H9 (cell line): Measurements from ENCODE around the gene UBE2L5. TPM values are rescaled to one million over a fixed set of nuclear protein-coding genes. Genes with fewer than 3 reads are reported as not detected.

Experiments used
- DNase-seq: peaks from one replicate; pipeline ENCODE4 v3.0.0-alpha.2; 2017
- H2AFZ ChIP-seq: one replicate; pipeline ENCODE4 v1.6.1; 2013; ENCODE audit warnings: mild to moderate bottlenecking, low read length, control low read depth, moderate library complexity
- H2AK5ac ChIP-seq: 2 replicates; pipeline ENCODE4 v1.6.1; 2013; ENCODE audit warnings: low read length, control low read depth, mixed read lengths; ENCODE audit not compliant: insufficient read length
- H2BK120ac ChIP-seq: one replicate; pipeline ENCODE4 v1.6.1; 2013; ENCODE audit warnings: low read depth, mild to moderate bottlenecking, low read length, control low read depth, inconsistent platforms; ENCODE audit not compliant: poor library complexity, severe bottlenecking
- H2BK12ac ChIP-seq: 2 replicates; pipeline ENCODE4 v1.6.1; 2013; ENCODE audit warnings: low read length, control low read depth, mixed read lengths, low read depth; ENCODE audit not compliant: insufficient read length
- H2BK15ac ChIP-seq: 2 replicates; pipeline ENCODE4 v1.6.1; 2013; ENCODE audit warnings: low read depth, low read length, control low read depth
- H2BK20ac ChIP-seq: one replicate; pipeline ENCODE4 v1.6.1; 2013; ENCODE audit warnings: low read depth, mild to moderate bottlenecking, low read length, control low read depth, inconsistent platforms; ENCODE audit not compliant: poor library complexity, severe bottlenecking
- H2BK5ac ChIP-seq: 2 replicates; pipeline ENCODE4 v1.6.1; 2013; ENCODE audit warnings: low read length, control low read depth, mixed read lengths; ENCODE audit not compliant: insufficient read length
- H3K14ac ChIP-seq: 2 replicates; pipeline ENCODE4 v1.6.1; 2013; ENCODE audit warnings: low read length, control low read depth; ENCODE audit not compliant: insufficient read depth
- H3K18ac ChIP-seq: 2 replicates; pipeline ENCODE4 v1.6.1; 2013; ENCODE audit warnings: low read depth, mild to moderate bottlenecking, mixed read lengths, low read length, control low read depth; ENCODE audit not compliant: insufficient read length
- H3K23ac ChIP-seq: 2 replicates; pipeline ENCODE4 v1.6.1; 2013; ENCODE audit warnings: low read length, control low read depth, mixed read lengths, low read depth; ENCODE audit not compliant: insufficient read length
- H3K23me2 ChIP-seq: 2 replicates; pipeline ENCODE4 v1.6.1; 2013; ENCODE audit warnings: low read depth, mild to moderate bottlenecking, mixed read lengths, low read length, control low read depth; ENCODE audit not compliant: insufficient read length, poor library complexity, severe bottlenecking
- H3K27ac ChIP-seq: 2 replicates; pipeline ENCODE4 v1.5.1; 2013; ENCODE audit warnings: low read length, control low read depth, mixed read lengths, low read depth; ENCODE audit not compliant: insufficient read length
- H3K27me3 ChIP-seq: 2 replicates; pipeline ENCODE4 v1.6.1; 2013; ENCODE audit warnings: low read length, control low read depth, inconsistent platforms; ENCODE audit not compliant: insufficient read depth
- H3K4ac ChIP-seq: 2 replicates; pipeline ENCODE4 v1.6.1; 2013; ENCODE audit warnings: low read depth, mild to moderate bottlenecking, control low read depth, inconsistent platforms, low read length, moderate library complexity
- H3K4me1 ChIP-seq: 2 replicates; pipeline ENCODE4 v1.6.1; 2013; ENCODE audit warnings: low read length, control low read depth, inconsistent platforms; ENCODE audit not compliant: insufficient read depth
- H3K4me2 ChIP-seq: 2 replicates; pipeline ENCODE4 v1.6.1; 2013; ENCODE audit warnings: low read length, control low read depth, mixed read lengths; ENCODE audit not compliant: insufficient read length, insufficient read depth
- H3K56ac ChIP-seq: 2 replicates; pipeline ENCODE4 v1.6.1; 2013; ENCODE audit warnings: low read depth, mild to moderate bottlenecking, mixed read lengths, low read length, control low read depth; ENCODE audit not compliant: insufficient read length
- H3K79me1 ChIP-seq: 2 replicates; pipeline ENCODE4 v1.6.1; 2013; ENCODE audit warnings: low read depth, mild to moderate bottlenecking, moderate library complexity, low read length, control low read depth, inconsistent platforms; ENCODE audit not compliant: insufficient read depth, poor library complexity, severe bottlenecking
- H3K79me2 ChIP-seq: 2 replicates; pipeline ENCODE4 v1.6.1; 2013; ENCODE audit warnings: low read length, control low read depth, inconsistent platforms; ENCODE audit not compliant: insufficient read depth
- H3K9ac ChIP-seq: 2 replicates; pipeline ENCODE4 v1.6.1; 2013; ENCODE audit warnings: low read length, control low read depth, mixed read lengths; ENCODE audit not compliant: insufficient read length; ENCODE audit errors: extremely low read depth
- H3K9me3 ChIP-seq: one replicate; pipeline ENCODE4 v1.6.1; 2013; ENCODE audit warnings: low read depth, low read length, inconsistent platforms; ENCODE audit not compliant: control insufficient read depth
- H3T11ph ChIP-seq: one replicate; pipeline ENCODE4 v1.6.1; 2013; ENCODE audit warnings: mild to moderate bottlenecking, low read length, control low read depth, inconsistent platforms
- H4K20me1 ChIP-seq: one replicate; pipeline ENCODE4 v1.6.1; 2013; ENCODE audit not compliant: control insufficient read depth, insufficient read length, insufficient read depth
- H4K5ac ChIP-seq: 2 replicates; pipeline ENCODE4 v1.6.1; 2013; ENCODE audit warnings: low read depth, mild to moderate bottlenecking, mixed read lengths, low read length, control low read depth; ENCODE audit not compliant: insufficient read length
- H4K8ac ChIP-seq: replicated peaks from 2 replicates; pipeline ENCODE4 v1.6.1; 2013; ENCODE audit warnings: low read length, control low read depth, mixed read lengths, low read depth; ENCODE audit not compliant: insufficient read length
- H4K91ac ChIP-seq: 2 replicates; pipeline ENCODE4 v1.6.1; 2013; ENCODE audit warnings: low read depth, mild to moderate bottlenecking, moderate library complexity, mixed read lengths, low read length, control low read depth; ENCODE audit not compliant: insufficient read length
- H3K27ac Mint-ChIP-seq, 3 experiments: 2 replicates in 2 of 3; 3 replicates in 1 of 3; pipeline ENCODE4 v1.8.0; 2020 to 2021; ENCODE audit warnings: mixed read lengths in 3 of 3, mild to moderate bottlenecking in 1 of 3, moderate library complexity in 1 of 3
- H3K27me3 Mint-ChIP-seq: 2 replicates; pipeline ENCODE4 v1.8.0; 2021; ENCODE audit warnings: low read depth, mild to moderate bottlenecking, moderate library complexity, mixed read lengths
- H3K36me3 Mint-ChIP-seq, 3 experiments: 2 replicates in 2 of 3; 3 replicates in 1 of 3; pipeline ENCODE4 v1.8.0; 2020 to 2021; ENCODE audit warnings: low read depth in 3 of 3, mixed read lengths in 3 of 3; ENCODE audit not compliant: insufficient read depth in 1 of 3
- H3K4me1 Mint-ChIP-seq, 2 experiments: 2 replicates each; pipeline ENCODE4 v1.8.0; 2020; ENCODE audit warnings: mixed read lengths in 2 of 2
- H3K4me3 Mint-ChIP-seq, 2 experiments: 2 replicates in 1 of 2; 3 replicates in 1 of 2; pipeline ENCODE4 v1.8.0; 2020 to 2021; ENCODE audit warnings: mild to moderate bottlenecking in 2 of 2, mixed read lengths in 2 of 2, moderate library complexity in 1 of 2
- H3K9me3 Mint-ChIP-seq, 2 experiments: 2 replicates in 1 of 2; 3 replicates in 1 of 2; pipeline ENCODE4 v1.8.0; 2020; ENCODE audit warnings: mild to moderate bottlenecking in 2 of 2, mixed read lengths in 2 of 2, moderate library complexity in 1 of 2
- WGBS: extraction: QIAGEN DNeasy Blood & Tissue Kit; methylation state at CpG from one replicate; pipeline ENCODE4 v1.1.7; 2013; ENCODE audit warnings: missing lambda C conversion rate, low lambda C conversion rate, mixed read lengths; ENCODE audit not compliant: insufficient read length; ENCODE audit errors: extremely low coverage; 5-methylcytosine and 5-hydroxymethylcytosine counted together
- total RNA-seq: library from RNA; stranded (reverse); gene quantifications from 2 replicates; pipeline ENCODE4 v1.2.1, GENCODE V29; 2021
- TF ChIP-seq, protein P1 (sequence below): fragments of 200-600 bp; sonication (generic); conservative IDR thresholded peaks from 3 replicates; pipeline ENCODE4 v1.8.0; 2021; ENCODE audit warnings: antibody characterized with exemption, mild to moderate bottlenecking

The UBE2L5 gene
- total RNA-seq, 1 experiment from 2014 or later = 0.20 TPM

DNA sequence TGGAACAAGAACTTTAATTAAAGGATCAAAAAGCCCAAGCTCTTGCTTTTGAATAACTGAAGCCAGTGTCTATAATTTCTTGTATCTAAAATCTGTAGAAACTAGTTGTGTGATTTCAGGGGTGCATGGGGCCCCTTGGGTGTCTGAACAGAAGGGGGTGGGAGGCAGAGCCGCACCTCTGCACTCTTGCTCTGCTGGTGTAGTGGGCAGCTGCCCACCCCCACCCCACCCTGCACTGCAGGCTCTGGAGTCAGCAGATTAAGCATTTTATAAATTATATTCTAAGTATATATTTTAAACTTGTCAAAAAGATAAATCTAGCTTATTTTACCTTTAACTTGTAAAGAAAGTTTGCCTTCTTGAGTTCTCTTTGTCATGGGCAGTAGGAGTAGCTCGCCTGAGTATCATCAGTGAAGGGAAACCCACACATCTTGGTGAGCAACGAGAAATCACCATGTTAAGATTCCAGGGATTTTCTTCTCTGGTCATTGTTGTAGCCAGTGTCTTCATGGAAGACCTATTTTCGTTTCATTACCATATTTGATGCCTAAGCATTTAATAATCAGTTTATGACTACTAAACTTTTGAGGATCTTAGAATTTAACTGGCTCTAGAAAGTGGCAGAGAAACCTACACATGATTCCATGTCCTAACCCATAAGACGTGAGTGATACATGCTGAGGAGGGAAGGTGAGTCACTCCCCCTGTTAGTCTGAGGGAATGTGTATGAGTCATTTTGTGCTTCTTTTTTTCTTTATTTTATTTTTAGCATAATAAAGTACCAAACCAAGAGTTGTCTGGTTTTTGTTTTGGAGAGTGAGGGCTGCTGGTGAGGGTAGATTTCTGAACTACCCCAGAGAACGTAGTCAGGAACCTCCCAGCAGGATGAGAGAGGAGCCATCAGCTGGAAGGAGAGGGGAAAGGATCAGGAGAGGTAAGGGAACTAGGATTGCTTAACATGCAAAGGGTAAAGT lies 7.7 kb downstream of the UBE2L5 start:
- H3K4me1 Mint-ChIP-seq = peaks cover 11 to 12% of the 10 kb centered on the region in 2 experiments
- Histone ChIP-seq H2BK120ac (no peak overlapping the region), H3K14ac (no peak overlapping the region), H4K20me1 (no peaks in the 10 kb centered on the region), H3K27ac (no peak overlapping the region), H3K9ac (no peak overlapping the region), H2BK5ac (no peak overlapping the region), H4K5ac (no peak overlapping the region), H3K4ac (no peak overlapping the region), H3K79me2 (no peaks in the 10 kb centered on the region), H3K56ac (no peak overlapping the region), H3K23ac (no peak overlapping the region), H4K91ac (no peak overlapping the region), H2BK12ac (no peak overlapping the region), H3K23me2 (no peaks in the 10 kb centered on the region), H3K79me1 (no peaks in the 10 kb centered on the region), H3K27me3 (no peaks in the 10 kb centered on the region), H3T11ph (no peak overlapping the region), H2BK20ac (no peak overlapping the region), H3K4me1 (no peaks in the 10 kb centered on the region), H3K4me2 (no peak overlapping the region), H3K9me3 (no peaks in the 10 kb centered on the region), H2AK5ac (no peak overlapping the region), H2AFZ (no peak overlapping the region), H2BK15ac (no peak overlapping the region), H3K18ac (no peak overlapping the region), H4K8ac (no peak overlapping the region)
- H3K36me3 Mint-ChIP-seq = no peaks in the 10 kb centered on the region; a peak in 1 of 7 replicates
- peaks cover 1% of the 10 kb centered on the region for H3K27me3 Mint-ChIP-seq
- no peaks in the 10 kb centered on the region for H3K9me3 Mint-ChIP-seq
- no peak overlapping the region; a peak in 2 of 7 replicates for H3K27ac Mint-ChIP-seq
- WGBS = no CpG with 5 or more reads among the region's 6 CpGs
- no peak for DNase-seq
- no peak overlapping the region; a peak in 1 of 5 replicates for H3K4me3 Mint-ChIP-seq
- TF ChIP-seq, protein P1, sequence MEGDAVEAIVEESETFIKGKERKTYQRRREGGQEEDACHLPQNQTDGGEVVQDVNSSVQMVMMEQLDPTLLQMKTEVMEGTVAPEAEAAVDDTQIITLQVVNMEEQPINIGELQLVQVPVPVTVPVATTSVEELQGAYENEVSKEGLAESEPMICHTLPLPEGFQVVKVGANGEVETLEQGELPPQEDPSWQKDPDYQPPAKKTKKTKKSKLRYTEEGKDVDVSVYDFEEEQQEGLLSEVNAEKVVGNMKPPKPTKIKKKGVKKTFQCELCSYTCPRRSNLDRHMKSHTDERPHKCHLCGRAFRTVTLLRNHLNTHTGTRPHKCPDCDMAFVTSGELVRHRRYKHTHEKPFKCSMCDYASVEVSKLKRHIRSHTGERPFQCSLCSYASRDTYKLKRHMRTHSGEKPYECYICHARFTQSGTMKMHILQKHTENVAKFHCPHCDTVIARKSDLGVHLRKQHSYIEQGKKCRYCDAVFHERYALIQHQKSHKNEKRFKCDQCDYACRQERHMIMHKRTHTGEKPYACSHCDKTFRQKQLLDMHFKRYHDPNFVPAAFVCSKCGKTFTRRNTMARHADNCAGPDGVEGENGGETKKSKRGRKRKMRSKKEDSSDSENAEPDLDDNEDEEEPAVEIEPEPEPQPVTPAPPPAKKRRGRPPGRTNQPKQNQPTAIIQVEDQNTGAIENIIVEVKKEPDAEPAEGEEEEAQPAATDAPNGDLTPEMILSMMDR = no peak
